GM18507 (cell line): ENCODE data around the gene CNTN4.

Experiments used
- DNase-seq: peaks from one replicate; pipeline ENCODE4 v3.0.0; 2011; ENCODE audit warnings: low read depth; ENCODE audit not compliant: insufficient read length; ENCODE audit errors: extremely low spot score
- FAIRE-seq: peaks from 2 replicates; lab custom pipeline; 2011; peaks lifted over from hg19 to GRCh38; lab: Jason Lieb, UNC

The CNTN4 gene

DNA sequence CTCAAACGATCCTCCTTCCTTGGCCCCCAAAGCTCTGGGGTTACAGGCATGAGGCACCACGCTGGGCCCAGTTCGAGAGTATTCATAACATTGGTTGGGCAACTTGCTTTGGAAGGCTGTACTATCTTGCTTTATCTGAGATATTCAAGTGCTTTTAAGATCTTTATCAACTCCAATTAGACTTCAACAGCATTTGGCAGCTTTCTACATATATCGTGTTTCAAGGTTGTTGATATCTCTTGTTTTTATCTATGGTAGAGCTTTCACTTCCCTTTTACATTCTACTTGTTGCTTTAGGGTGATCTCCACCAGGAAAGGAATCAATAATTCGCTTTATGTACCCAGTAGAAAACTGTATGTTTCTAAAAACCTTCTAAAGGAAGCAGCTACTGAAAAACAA, 616.2 kb downstream of the CNTN4 start:
- no peak for FAIRE-seq
- DNase-seq, result no peak

DNA sequence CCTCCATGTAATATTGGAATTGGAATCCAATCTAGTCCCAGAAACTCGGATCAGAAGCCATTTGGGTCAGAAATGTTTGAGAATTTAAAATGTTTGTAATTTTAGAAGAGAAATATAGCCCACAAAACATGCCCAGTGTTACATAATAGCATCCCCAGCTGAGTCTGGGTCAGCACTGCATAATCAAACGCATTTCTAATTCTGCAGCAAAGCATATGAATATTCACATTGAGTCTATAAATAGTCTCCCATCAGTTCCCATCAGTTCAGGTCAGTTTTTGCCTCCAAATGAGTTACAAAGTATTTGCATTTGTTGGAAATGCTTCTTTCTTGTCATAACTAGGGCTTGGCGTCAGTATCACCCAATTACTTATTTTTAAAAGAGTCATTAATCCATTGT, 628.4 kb downstream of the CNTN4 start:
- FAIRE-seq, result no peak
- no peak for DNase-seq

DNA sequence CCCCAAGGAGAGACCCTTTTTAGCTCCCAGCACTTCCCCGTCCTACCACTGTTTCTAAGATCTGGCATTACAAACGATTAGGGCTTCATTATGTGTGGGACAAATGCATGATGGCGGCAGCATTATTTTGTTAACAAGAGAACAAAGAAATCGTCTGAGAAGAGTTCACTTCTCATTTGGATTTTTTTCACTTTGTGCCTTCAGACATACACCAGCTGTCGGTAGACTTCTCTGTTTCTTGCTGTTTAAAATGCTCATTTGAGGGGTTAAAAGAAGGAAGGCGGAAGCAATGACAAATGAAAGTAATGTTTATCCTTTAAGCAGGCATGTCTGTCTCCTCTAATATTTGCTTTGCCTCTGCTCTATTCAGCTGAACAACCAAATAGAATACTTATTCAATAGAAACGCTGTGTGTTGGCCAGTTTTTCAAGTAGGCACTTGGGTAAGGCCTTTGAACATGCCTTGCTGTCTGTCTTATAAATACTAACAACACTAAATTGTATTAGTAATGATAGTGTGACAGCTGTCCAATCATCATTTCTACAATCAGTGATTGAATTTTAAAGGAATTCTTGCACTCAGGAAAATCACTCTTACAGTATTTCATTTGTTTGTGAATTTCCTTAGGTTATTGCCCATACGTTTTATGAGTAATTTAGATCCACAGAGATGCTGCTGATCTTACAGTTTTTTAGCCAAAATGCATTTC, 629.1 kb downstream of the CNTN4 start:
- FAIRE-seq (no peak), DNase-seq (no peak)

DNA sequence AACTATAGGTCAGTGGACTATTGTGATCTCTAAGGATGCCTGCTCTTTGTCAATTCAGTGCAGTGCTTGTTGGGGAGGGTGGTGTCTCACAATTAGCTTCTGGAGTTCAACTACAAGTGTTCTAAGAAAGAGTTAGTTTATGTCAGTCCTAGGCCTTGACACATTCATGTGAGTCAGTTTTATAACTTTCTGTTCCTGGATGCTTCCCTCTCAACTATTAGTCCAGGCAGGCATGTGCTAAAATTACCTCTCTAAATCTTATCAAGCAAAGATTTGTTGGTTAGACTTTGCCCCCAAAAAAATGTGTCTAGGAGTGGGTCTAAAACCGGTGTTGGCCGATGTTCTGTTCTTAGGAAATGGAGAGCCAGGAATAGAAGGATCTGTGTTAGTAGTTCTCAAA, 633.2 kb downstream of the CNTN4 start:
- FAIRE-seq (no peak), DNase-seq (no peak)

DNA sequence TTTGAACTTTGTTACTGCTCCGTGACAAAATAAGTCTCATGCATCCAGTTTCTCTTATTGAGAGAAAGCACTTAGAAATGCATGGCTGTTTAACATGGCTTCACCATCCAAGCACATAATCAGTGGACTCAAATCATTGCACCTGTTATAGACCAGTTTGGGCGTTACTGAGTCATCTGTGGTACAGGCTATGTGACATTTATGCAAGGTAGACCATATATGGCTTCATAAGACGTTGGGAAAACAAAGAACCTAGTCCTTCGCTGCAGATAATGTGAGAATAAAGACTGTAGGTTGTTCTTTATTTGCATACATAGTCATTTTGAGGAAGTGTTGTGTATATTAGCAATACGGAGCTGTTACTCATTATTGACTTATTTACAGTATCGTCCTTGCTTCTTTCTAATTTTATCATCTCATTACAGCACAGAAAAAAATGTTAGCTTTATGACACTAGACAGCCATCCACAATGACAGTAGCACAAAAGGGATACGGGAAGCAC, 636.8 kb downstream of the CNTN4 start:
- no peak for DNase-seq
- FAIRE-seq, result no peak

DNA sequence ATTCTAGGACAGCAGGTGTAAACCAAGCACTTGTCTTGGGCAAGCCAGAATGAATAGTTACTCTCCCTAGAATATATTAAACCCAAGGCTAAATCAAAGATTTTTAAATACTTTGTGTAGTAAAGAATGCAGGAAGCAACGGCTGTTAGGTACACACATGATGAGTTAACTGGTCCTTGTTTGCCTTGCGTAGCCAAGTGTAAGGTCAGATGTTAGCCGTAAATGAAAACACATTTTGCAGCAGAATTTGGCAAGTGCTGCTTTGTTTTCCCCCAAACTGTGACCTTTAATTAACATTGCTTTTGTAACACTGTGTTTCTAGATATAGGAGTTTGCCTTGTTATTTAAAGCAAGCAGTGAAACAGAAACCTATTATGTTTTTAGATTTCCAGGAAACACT, 642.9 kb downstream of the CNTN4 start:
- DNase-seq (no peak), FAIRE-seq (no peak)

DNA sequence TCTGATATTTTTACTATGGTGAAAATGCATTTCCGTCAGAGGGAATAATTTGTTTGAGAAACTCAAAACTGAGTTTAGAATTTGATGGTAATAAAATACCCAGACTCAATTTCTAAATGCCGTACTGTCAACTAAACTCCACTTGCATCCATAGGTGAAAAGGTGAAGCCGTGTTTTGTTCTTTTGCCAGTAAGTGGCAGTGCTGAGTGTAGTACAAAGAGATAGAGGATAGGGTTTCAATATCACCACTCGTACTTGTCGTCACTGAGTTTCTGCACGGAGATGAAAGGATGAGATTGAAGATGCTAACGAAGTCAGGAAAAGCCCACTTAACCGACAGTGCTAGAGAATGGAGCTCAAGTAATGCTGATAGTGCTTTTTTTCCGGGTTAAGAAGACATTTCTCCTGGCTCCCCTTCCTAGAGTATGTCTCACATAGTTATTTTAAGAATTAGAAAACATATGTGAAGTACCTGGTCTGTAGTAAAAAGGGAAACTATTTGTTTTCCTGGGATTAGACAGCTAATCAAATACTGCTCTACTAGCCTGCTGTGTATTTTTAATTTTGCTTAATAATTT, 666.4 kb downstream of the CNTN4 start:
- no peak for DNase-seq
- FAIRE-seq, result no peak

DNA sequence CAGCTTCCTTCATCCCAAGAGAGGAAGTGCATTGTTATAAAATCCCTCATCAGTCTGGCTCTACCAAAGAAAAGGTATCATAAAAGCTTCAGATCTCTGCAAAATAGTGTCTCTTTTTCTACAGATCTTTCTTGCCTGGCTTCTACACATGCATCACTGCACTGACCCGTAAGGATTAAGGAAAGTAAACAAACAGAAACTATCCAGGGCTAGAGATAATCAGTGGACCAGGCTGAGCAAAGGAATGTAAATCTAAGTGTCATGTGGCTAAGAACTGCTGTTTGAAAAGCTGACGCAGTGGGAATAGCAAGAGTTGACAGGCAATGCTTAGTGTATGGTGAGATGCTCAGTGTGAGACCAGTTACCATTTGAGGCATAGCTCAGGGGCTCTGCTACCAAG, 671.8 kb downstream of the CNTN4 start:
- FAIRE-seq, result no peak
- DNase-seq, result no peak

DNA sequence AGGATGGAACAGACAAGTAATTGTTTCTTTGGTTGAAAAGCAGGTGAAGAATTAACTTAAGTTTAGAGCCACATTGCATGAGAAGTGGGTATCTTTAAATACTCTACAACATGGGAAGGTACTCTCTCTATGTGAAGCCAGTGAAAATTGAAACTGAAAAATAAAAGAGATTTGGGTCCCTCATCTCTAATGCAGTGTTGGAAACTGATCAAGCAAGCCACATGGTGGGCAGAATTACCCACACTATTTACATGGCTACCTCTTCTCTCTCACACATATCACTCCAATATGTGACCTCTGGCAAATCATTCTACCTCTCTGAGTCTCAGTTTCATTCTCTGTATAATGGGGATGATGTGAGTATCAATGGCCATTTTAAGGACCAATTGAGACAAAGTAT, 672.5 kb downstream of the CNTN4 start:
- FAIRE-seq (peak; percentile 52), DNase-seq (no peak)

DNA sequence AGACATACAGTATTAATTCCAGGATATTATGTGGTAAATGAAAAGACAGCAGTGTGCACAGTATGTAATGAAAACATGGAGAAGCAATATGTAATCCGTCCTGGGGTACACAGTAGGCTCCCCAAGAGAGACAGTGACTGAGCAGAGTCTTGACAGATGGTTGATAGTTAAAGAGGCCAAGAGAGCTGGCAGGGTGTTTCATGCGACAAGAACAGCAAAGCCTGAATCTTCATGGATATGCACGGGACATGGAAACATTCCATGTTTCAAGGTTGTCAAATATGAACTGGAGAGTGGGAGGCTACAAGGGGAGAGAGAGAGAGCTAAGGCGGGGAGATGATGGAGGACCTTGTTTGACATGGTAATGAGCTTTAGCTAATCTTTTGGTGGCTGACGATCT, 673.1 kb downstream of the CNTN4 start:
- no peak for FAIRE-seq

DNA sequence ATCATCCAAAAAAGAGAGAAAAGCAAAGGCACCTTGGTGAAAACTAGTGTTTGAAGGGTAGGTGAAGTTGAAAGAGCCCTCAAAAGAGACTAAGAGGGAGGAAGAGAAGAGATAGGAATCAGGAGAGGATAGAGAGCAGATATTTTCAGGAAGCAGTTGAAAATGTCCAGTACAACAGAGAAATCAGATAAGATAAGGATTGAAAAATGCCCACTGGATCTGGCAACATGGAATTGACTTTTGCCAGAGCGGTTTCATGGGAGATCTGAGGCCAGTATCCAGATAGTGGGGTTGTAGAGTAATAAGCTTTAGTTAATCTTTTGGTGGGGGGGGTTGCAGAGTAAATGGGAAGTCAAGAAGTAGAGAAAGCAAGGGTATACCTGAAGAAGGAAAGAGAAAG, 674.1 kb downstream of the CNTN4 start:
- no peak for FAIRE-seq
- no peak for DNase-seq

More for the DNA sequence above, 673.1 kb downstream of the CNTN4 start:
- DNase-seq, result no peak

DNA sequence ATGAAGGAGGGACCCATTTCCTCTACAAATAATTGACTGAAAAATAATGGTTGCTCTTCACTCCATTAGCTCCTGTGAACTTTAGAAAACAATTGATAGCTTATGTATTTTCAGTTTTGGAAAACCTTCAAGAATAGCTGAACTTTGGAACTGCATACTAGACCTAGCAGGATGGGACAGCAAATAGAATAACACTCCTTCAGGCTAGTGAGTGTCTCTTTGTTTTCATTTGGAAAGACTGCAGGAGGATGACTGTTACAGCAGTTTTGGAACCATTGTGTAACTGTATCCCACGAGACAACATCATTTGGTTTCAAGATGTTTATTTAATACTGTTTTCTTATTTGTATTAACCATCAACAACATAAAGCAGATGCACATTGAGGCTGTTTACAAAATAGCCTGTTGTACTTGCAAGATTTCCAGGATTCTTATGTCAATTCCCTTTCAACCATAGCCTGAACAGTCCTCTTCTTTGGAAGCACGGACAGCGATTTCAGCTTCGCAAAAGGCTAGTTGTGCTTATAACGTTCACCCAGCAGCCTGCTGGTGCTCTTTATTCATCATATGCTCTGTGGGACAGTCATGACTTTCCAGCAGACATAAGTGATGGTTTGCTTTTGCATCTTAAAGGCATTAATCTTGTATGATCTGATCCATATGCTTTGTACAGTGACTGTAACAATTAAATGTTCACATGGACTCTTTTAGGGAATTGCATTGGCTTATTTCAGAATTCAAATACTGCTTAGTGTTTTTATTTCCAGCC, 676.0 kb downstream of the CNTN4 start:
- DNase-seq (no peak), FAIRE-seq (no peak)

DNA sequence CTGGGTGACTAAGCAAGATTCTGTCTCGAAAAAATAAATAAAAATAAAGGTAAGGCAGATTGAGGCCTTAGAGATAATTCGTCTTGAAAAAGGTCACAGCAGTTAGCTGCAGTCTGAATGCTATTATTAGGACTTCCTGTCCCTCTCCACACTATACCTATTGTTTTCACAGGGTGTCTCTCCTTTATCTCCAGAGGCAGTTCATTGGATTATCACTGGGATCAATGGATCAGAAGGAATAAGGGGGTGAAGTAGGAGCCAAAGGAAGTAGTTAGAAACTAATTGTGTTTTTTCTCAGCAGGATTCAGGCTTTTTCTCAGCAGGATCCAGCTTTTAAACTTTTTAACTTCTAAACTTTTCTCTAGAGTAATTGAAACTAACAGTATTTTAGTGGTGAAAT, 684.6 kb downstream of the CNTN4 start:
- no peak for FAIRE-seq
- no peak for DNase-seq

DNA sequence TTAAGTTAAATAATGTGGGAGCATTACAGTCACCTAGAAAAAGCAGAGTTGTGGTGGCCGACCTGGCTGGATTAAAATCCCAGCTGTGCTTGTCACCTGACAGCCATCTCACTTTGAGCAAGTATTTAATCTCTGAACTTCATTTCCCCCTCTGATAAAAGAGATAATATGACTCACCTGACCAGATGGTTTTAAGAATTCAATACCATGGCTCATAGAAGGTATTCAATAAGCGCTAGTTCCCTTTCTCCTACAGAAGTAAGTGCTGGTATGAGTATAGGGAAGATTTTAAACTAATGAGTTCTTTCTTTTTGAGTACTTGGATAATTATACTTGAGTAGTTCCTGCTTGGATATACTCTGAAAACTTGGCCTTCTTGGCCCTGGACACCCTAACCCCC, 686.0 kb downstream of the CNTN4 start:
- FAIRE-seq (no peak), DNase-seq (no peak)

DNA sequence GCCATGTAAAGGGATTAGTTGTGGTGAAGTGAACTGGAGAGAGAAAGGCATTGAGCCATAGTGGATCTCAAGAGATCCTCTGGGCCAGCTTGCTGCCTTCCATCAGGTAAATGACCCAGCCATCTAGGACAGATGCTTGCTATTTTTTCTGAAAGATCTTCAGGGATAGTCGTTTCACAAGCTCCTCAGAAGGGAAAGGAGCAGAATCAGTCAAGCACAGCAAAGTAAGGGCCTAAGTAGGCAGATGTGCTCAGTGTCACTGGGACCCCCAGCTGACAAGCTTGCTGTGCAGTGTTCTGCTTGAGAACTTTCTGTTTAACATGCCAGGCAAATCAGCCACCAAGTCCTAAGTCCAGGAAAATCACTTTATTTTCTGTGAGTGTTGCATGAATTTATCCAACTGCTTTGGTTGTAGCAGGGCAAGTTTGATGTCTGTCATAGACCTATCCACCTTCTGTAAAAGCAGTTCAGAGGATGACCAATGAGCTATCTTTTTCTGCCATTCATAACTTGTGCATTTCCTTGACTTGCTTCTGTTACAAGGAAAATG, 691.7 kb downstream of the CNTN4 start:
- no peak for DNase-seq
- no peak for FAIRE-seq

DNA sequence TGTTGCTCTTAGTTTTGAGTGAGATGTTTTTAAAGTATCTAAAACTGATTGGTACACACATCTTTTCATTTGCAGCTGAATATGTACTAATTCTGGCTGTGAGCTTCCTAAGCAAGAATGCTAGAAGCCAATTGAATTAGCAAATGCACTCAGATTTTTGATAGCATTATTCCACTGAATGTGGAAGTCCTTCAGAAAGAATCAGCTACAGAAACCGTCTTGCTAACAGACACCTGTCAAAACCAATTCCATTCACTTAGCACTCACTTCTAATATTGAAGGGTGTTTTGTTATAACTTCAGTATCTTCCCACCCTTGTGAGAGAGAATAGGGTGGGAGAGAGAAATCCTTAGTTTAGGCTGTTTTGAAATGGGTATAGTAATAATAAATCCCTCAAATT, 693.8 kb downstream of the CNTN4 start:
- no peak for FAIRE-seq
- DNase-seq, result no peak

DNA sequence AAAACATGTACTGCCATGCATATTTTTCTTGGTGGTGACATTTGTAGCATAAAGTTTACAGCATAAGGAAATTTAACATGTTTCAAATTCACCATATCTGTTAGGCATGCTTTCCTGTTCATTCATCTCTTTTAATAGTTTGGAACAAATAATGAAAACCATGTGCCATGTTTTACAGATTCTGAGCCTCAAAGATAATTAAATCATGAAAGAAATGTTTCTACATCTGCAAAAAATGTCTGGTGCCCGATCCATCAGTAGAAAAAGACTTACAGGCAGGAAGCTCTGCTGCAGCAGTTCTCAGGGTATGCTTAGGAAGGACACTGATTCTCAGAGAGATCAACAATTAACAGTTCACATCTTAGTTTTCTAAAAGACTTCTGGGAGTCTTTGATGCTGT, 695.3 kb downstream of the CNTN4 start:
- FAIRE-seq (no peak), DNase-seq (no peak)

DNA sequence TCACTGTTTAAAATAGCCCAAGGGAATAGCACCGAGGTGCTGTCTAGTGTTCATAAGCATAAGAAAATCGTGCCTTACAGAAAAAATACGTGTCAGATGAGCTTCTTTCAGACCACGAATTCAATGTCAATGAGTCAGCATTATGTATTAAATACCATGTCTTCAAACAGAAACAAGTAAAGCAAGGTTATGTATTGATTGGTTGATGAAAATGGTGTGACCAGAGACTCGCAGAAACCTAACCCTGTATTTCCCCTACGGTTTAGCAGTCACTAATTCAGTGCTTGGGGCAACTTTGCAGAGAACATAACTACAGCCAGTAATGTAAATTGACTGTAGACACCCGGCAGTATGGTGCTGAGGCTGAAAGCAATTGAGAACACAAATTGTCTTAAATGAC, 703.8 kb downstream of the CNTN4 start:
- DNase-seq, result no peak
- no peak for FAIRE-seq

DNA sequence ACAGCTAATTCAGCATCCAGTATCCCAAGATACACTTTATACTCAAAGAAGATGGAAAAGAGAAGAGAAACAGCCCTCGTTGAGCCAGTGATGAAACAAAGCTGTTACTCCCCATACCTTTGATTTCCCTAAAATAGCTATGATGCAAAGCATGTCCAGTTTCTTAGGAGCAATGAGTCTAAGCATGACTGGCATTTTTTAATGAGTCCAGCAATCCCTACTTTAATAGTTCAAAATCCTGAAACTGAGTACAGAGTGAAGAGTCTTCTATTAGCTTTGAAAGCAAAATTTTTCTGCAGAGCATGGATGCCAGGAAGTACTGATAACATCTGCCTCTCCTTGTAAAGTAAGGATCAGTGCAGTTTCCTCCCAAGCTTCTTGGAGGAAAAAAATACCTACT, 708.8 kb downstream of the CNTN4 start:
- FAIRE-seq (no peak), DNase-seq (no peak)

DNA sequence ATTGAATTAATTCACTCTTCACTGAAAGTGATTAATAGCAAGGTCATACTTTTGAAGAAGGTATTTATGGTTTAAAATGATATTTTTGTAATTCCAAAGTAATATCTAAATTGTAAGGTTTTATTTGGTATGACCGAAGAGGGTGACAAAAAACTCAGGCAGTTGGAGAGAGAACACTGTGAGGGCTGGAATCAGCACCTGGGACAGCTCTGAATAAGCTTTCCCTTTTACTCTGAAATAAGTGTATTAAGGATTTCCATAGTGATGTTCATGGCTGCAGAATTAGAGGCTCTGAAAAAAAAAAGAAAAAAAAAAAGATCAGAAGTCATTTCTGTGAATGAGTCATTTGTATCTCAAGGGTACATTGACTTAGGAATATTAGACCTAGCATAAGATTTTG, 712.1 kb downstream of the CNTN4 start:
- DNase-seq (no peak), FAIRE-seq (no peak)

DNA sequence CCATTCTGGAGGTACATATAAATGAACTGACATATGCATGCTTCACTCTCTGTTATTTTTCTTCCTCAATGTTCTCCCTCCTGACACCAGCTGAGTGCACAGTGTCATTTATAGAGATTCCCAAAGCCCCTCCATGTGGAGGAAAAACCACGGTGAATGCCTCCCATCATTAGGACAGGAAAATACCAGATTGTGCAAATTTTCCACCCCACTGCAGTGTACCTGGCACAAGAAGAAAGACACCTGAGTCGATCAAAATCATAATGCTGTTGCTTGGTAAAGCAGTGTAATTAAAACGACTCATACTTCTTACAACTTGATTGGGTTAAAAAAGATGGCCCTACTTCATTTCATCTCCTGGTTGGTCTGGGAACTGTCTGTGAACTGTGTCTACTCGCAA, 720.9 kb downstream of the CNTN4 start:
- no peak for DNase-seq
- FAIRE-seq, result no peak
